ENCODE measurements around the gene NDNF.

GRCh38 chr4:121079376-121079775 is 7.0 kb upstream of the NDNF start:
- TF ChIP-seq TRIM28 (IDR thresholded peaks at IDR 0.05; ENCODE audit: borderline replicate concordance, low read length) (no peak), ZNF529 (tag by site-specific recombination; IDR thresholded peaks at IDR 0.05; ENCODE audit: insufficient replicate concordance) (no peak), SALL2 (tag by site-specific recombination; IDR thresholded peaks at IDR 0.05; ENCODE audit: borderline replicate concordance) (no peak), ATF2 (tag by site-specific recombination; IDR thresholded peaks at IDR 0.05; ENCODE audit: low read depth) (no peak)

Data from HEK293 (cell line).